Mesendoderm (in vitro differentiated cells): ENCODE results near the gene PAPOLB. TPM values are rescaled to one million over a fixed set of nuclear protein-coding genes. Genes with fewer than 3 reads are reported as not detected.
A peak's percentile ranks its signal among the peaks of the same experiment; 100 is the strongest.

Source experiments
- DNase-seq: peaks from one replicate; pipeline ENCODE4 v3.0.0; 2013
- H2AK5ac ChIP-seq: 2 replicates; pipeline ENCODE4 v1.6.1; 2013; ENCODE audit warnings: low read length, inconsistent platforms
- H2BK120ac ChIP-seq: 2 replicates; pipeline ENCODE4 v1.6.1; 2013; ENCODE audit warnings: low read depth, mild to moderate bottlenecking, low read length, moderate library complexity, mixed read lengths
- H2BK15ac ChIP-seq: replicated peaks from 2 replicates; pipeline ENCODE4 v1.6.1; 2013; ENCODE audit warnings: low read depth, mild to moderate bottlenecking, moderate library complexity
- H2BK5ac ChIP-seq: 2 replicates; pipeline ENCODE4 v1.6.1; 2013; ENCODE audit warnings: low read length, inconsistent platforms
- H3K18ac ChIP-seq: 2 replicates; pipeline ENCODE4 v1.6.1; 2013; ENCODE audit warnings: mild to moderate bottlenecking, low read length, mixed read lengths
- H3K23ac ChIP-seq: one replicate; pipeline ENCODE4 v1.6.1; 2013; ENCODE audit warnings: low read length
- H3K27ac ChIP-seq: 2 replicates; pipeline ENCODE4 v1.5.1; 2013; ENCODE audit warnings: low read depth, mild to moderate bottlenecking, inconsistent platforms, low read length, moderate library complexity
- H3K27me3 ChIP-seq: 2 replicates; pipeline ENCODE4 v1.6.1; 2013; ENCODE audit warnings: low read length, control low read depth, mild to moderate bottlenecking, inconsistent platforms; ENCODE audit not compliant: insufficient read depth, poor library complexity
- H3K36me3 ChIP-seq: 2 replicates; pipeline ENCODE4 v1.6.1; 2013; ENCODE audit warnings: low read length, inconsistent platforms; ENCODE audit not compliant: control insufficient read depth, insufficient read depth
- H3K4ac ChIP-seq: one replicate; pipeline ENCODE4 v1.6.1; 2013; ENCODE audit warnings: low read depth, mild to moderate bottlenecking, low read length, moderate library complexity
- H3K4me1 ChIP-seq: 2 replicates; pipeline ENCODE4 v1.6.1; 2013; ENCODE audit warnings: low read depth, low read length, inconsistent platforms; ENCODE audit not compliant: control insufficient read depth
- H3K4me2 ChIP-seq: 2 replicates; pipeline ENCODE4 v1.6.1; 2013; ENCODE audit warnings: low read length
- H3K4me3 ChIP-seq: 2 replicates; pipeline ENCODE4 v1.5.1; 2013; ENCODE audit warnings: mild to moderate bottlenecking, low read length
- H3K56ac ChIP-seq: one replicate; pipeline ENCODE4 v1.6.1; 2013; ENCODE audit warnings: low read length
- H3K79me1 ChIP-seq: 2 replicates; pipeline ENCODE4 v1.6.1; 2013; ENCODE audit warnings: low read length, inconsistent platforms
- H3K79me2 ChIP-seq: 2 replicates; pipeline ENCODE4 v1.6.1; 2013; ENCODE audit warnings: mild to moderate bottlenecking, low read length; ENCODE audit not compliant: control insufficient read depth, insufficient read depth
- H3K9ac ChIP-seq: 2 replicates; pipeline ENCODE4 v1.6.1; 2013; ENCODE audit warnings: low read length, inconsistent platforms
- H4K5ac ChIP-seq: one replicate; pipeline ENCODE4 v1.6.1; 2013; ENCODE audit warnings: low read length
- H4K8ac ChIP-seq: one replicate; pipeline ENCODE4 v1.6.1; 2013; ENCODE audit warnings: low read depth, mild to moderate bottlenecking, control low read depth, low read length, moderate library complexity
- WGBS: extraction: QIAGEN DNeasy Blood & Tissue Kit; methylation state at CpG from one replicate; pipeline ENCODE4 v1.1.7; 2013; ENCODE audit warnings: low lambda C conversion rate, missing lambda C conversion rate; ENCODE audit not compliant: insufficient coverage; ENCODE audit errors: extremely low coverage; 5-methylcytosine and 5-hydroxymethylcytosine counted together
- small RNA-seq: library from polyadenylated mRNA; stranded (forward); fragments of <200 nt; extraction: miRNeasy Mini kit (QIAGEN cat#:217004); gene quantifications from one replicate; pipeline ENCODE3, GENCODE V24; 2013; ENCODE audit not compliant: insufficient read depth

The PAPOLB gene

DNA sequence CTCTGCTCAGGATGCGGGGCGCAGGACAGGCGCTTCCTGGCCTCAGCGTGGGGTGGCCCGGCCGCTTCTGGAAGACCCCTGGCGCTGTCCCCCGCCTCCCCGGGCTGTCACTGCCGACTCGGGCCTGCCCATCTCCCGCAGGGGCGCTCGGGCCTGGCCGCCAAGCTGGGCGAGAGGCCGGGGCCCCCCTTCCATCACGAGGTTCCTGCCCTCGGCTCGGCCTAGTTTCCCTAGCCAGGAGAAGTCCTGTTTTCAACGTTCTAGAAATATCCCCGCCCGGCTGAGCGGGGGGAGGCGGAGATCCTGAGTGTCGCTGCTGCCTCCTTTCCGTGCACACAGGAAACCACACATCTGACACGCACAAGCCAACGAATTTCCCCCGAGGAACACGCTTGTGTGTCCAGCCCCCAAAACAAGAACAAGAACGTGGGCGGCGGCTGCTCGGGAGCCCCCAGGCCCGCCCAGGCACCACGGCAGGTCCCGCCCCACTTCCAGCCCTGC, 52.7 kb downstream of the PAPOLB start:
- Histone ChIP-seq H3K4me3 (no peak overlapping the region), H2BK120ac (no peak overlapping the region), H3K79me1 (no peaks in the 10 kb centered on the region), H4K8ac (no peak overlapping the region), H3K4me1 (no peaks in the 10 kb centered on the region), H3K23ac (no peak overlapping the region), H3K9ac (no peak overlapping the region), H3K36me3 (no peaks in the 10 kb centered on the region), H3K79me2 (no peaks in the 10 kb centered on the region), H4K5ac (no peak overlapping the region), H3K4me2 (peak overlapping the region; percentile 27), H3K56ac (peak overlapping the region; percentile 56), H3K18ac (no peak overlapping the region), H3K27ac (no peak overlapping the region), H2AK5ac (no peak overlapping the region), H2BK5ac (no peak overlapping the region), H3K4ac (no peak overlapping the region), H3K27me3 (no peaks in the 10 kb centered on the region), H2BK15ac (no peak overlapping the region)
- no peak for DNase-seq
- no CpG with 5 or more reads among the region's 38 CpGs for WGBS

DNA sequence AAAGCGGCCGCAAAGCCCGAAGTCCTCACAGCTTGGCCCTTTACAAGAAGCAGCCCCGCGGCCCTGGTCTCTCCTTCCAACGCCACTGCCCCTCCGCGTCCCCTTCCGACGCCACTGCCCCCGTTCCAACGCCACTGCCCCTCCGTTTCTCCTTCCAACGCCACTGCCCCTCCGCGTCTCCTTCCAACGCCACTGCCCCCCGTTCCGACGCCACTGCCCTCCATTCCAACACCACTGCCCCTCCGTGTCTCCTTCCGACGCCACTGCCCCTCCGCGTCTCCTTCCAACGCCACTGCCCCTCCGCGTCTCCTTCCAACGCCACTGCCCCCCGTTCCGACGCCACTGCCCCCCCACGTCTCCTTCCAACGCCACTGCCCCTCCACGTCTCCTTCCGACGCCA, 53.3 kb downstream of the PAPOLB start:
- Histone ChIP-seq H3K27me3 (no peaks in the 10 kb centered on the region), H4K8ac (no peak overlapping the region), H3K18ac (no peak overlapping the region), H2BK5ac (no peak overlapping the region), H3K4ac (no peak overlapping the region), H2AK5ac (no peak overlapping the region), H3K79me1 (no peaks in the 10 kb centered on the region), H4K5ac (no peak overlapping the region), H2BK120ac (no peak overlapping the region), H3K4me3 (no peak overlapping the region), H3K79me2 (no peaks in the 10 kb centered on the region), H3K56ac (no peak overlapping the region), H3K27ac (no peak overlapping the region), H3K4me1 (no peaks in the 10 kb centered on the region), H3K36me3 (no peaks in the 10 kb centered on the region), H2BK15ac (no peak overlapping the region), H3K9ac (no peak overlapping the region), H3K23ac (no peak overlapping the region), H3K4me2 (no peak overlapping the region)
- WGBS, result no CpG with 5 or more reads among the region's 37 CpGs
- no peak for DNase-seq

DNA sequence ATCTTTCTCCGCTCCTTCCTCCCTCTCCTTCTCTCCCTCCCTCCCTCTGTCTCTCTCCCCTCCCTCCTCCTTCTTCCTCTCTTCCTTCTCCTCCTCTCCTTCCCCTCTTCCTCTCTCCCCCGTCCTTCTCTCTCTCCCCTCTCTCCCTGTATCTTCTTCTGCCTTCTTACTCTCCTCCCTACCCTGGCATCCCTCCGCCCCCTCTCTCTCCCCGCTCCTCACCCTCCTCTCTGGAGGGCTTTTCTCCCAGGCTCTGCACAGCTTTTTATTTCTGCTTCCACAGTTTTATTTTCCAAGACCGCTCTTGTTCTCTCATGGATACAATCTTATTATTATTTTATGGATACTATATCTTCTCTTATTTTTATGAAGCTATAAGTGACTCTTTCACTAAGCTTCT, 53.8 kb downstream of the PAPOLB start:
- no peak overlapping the region for H3K18ac ChIP-seq
- no peaks in the 10 kb centered on the region for H3K4me1 ChIP-seq
- no peaks in the 10 kb centered on the region for H3K79me1 ChIP-seq
- H3K36me3 ChIP-seq, result no peaks in the 10 kb centered on the region
- no peak for DNase-seq
- no peak overlapping the region for H2BK5ac ChIP-seq
- H3K23ac ChIP-seq, result no peak overlapping the region
- H3K56ac ChIP-seq, result no peak overlapping the region
- no peaks in the 10 kb centered on the region for H3K27me3 ChIP-seq
- no peak overlapping the region for H4K5ac ChIP-seq
- no peak overlapping the region for H3K27ac ChIP-seq
- H2AK5ac ChIP-seq, result no peak overlapping the region
- H3K4me3 ChIP-seq, result no peak overlapping the region
- no peaks in the 10 kb centered on the region for H3K79me2 ChIP-seq
- no peak overlapping the region for H2BK120ac ChIP-seq
- H2BK15ac ChIP-seq, result no peak overlapping the region
- no peak overlapping the region for H3K4me2 ChIP-seq
- WGBS, result no CpG with 5 or more reads among the region's 5 CpGs
- H4K8ac ChIP-seq, result no peak overlapping the region
- no peak overlapping the region for H3K4ac ChIP-seq
- H3K9ac ChIP-seq, result no peak overlapping the region

Small RNA genes lying within 50 kb of the gene (small RNA-seq; reads per million reads assigned to genes)
- gene RF00019, result not detected
